Heart right ventricle (tissue), 16 donors: ENCODE data around the gene TNFRSF4. TPM values are rescaled to one million over a fixed set of nuclear protein-coding genes. Genes with fewer than 3 reads are reported as not detected.
A peak's percentile ranks its signal among the peaks of the same experiment; 100 is the strongest.

ENCODE experiments used
- ATAC-seq, 8 donors: fragments of 200-7000 bp; cut with Tn5 transposase; one replicate each; pipeline ENCODE4 v1.9.1; 2020; ENCODE audit warnings: mild to moderate bottlenecking in 8 of 8, moderate library complexity in 8 of 8, moderate number of reproducible peaks in 1 of 8
- DNase-seq, 2 donors: peaks; one replicate each; pipeline ENCODE4 v3.0.0-alpha.2; 2020
- H3K27ac ChIP-seq, 10 donors: fragments of 200-600 bp; sonication (generic) in 2 of 10; one replicate each; pipeline versions ENCODE4 v1.5.0 to v1.8.0; 2020 to 2022; ENCODE audit warnings: mild to moderate bottlenecking in 3 of 10
- H3K27me3 ChIP-seq, 7 donors: fragments of 200-600 bp; one replicate each; pipeline ENCODE4 v1.8.0; 2021 to 2022; ENCODE audit warnings: mild to moderate bottlenecking in 2 of 7
- H3K36me3 ChIP-seq, 9 donors: fragments of 200-600 bp; sonication (generic) in 1 of 9; one replicate each; pipeline versions ENCODE4 v1.5.0 to v1.8.0; 2020 to 2022; ENCODE audit warnings: mild to moderate bottlenecking in 2 of 9
- H3K4me1 ChIP-seq, 9 donors: fragments of 200-600 bp; sonication (generic) in 1 of 9; one replicate each; pipeline versions ENCODE4 v1.5.0 to v1.8.0; 2020 to 2022; ENCODE audit warnings: mild to moderate bottlenecking in 4 of 9
- H3K4me3 ChIP-seq, 10 donors: fragments of 200-600 bp; sonication (generic) in 2 of 10; one replicate each; pipeline versions ENCODE4 v1.5.0 to v1.8.0; 2020 to 2022; ENCODE audit warnings: mild to moderate bottlenecking in 7 of 10, moderate library complexity in 2 of 10
- H3K9me3 ChIP-seq, 11 donors: fragments of 200-600 bp in 10 of 11; sonication (generic) in 2 of 11; one replicate each; pipeline versions ENCODE4 v1.5.0 to v1.8.0; 2013 to 2022; ENCODE audit warnings: mild to moderate bottlenecking in 2 of 11, control low read depth in 1 of 11, moderate library complexity in 1 of 11
- CTCF ChIP-seq, 9 donors: fragments of 200-600 bp; sonication (generic) in 2 of 9; IDR thresholded peaks; one replicate each; pipeline versions ENCODE4 v1.5.0 to v1.8.0; 2021 to 2022; ENCODE audit warnings: antibody characterized with exemption in 9 of 9, mild to moderate bottlenecking in 5 of 9, moderate library complexity in 1 of 9
- WGBS, 2 donors: extraction: QIAGEN DNeasy Blood & Tissue Kit; methylation state at CpG; one replicate each; pipeline ENCODE4 v1.1.7; 2013; ENCODE audit warnings: inconsistent platforms in 1 of 2; 5-methylcytosine and 5-hydroxymethylcytosine counted together
- intact Hi-C, 10 donors: fragments of 100-400 bp; cut with DNase I; formaldehyde crosslinking; loops; one replicate each; pipeline versions ENCODE4 v1.11.1 to v1.14.2; 2022
- polyA plus RNA-seq, 2 donors: library from polyadenylated mRNA; stranded (reverse); fragments of 200-250 nt; gene quantifications; one replicate each; pipeline ENCODE4 v1.2.3, GENCODE V29; 2013
- total RNA-seq, 10 donors: library from RNA; stranded (reverse); fragmentation: NEBNext Ultra II Directional in 3 of 10; extraction: Animal tissue kit (Norgen Biotek cat#: 25700) in 3 of 10; gene quantifications; one replicate each; pipeline versions ENCODE4 v1.2.1 to v1.2.4, GENCODE V29; 2021 to 2023
- donor health status: Arrhythmogenic right ventricular cardiomyopathy.
- donor health status: ischemic (EF 13 %, LVEDD 7.1; RV severe dilation, severe dysfunction).
- donor health status: healthy with polysubstance abuse.
- donor health status: DM: no; HTN: yes; CAD: no.
- donor health status: DM: no; HTN: no; CAD: no.
- donor health status: ischemic (EF 25% LVEDD 6.9; RV normal size, moderate dysfunction).
- donor health status: ischemic (EF 25% LVEDD 5.7; RV mildly dilated, moderate dysfunction).
- donor health status: healthy.
- donor health status: DM: yes; HTN: yes; CAD: no.
- donor health status: Ischemic cardiomyopathy.
- donor health status: ischemic (EF 35%, LVEDD 5.7; RV mildly dilated, moderate dysfunction).
- donor health status: nonischemic (EF 11% LVEDD 7.7; RV severe dilation, severe dysfunction).
- donor health status: DM: yes; HTN: yes; CAD: no.
- donor health status: PGD.
- donor health status: ischemic (EF 29% LVEDD 5.4; RV normal size, mild dysfunction).
- donor health status: nonischemic (EF 23%, LVEDD 6.1; RV moderate dilation, normal function).

The TNFRSF4 gene
- total and polyA plus RNA-seq, 12 donors, result 0.52 to 24.8 (median 5.0) TPM

- Histone ChIP-seq H3K9me3 (no peaks in the 10 kb centered on the region), H3K4me3 (peak within 1 kb of the TSS; percentile 73 to 100 (median 96)), H3K27me3 (no peaks in the 10 kb centered on the region), H3K27ac (peak within 1 kb of the TSS; percentile 92 to 99 (median 96)), H3K4me1 (peaks cover 11 to 48% (median 30%) of the 10 kb centered on the region in 9 donors), H3K36me3 (peaks cover 0 to 38% (median 14%) of the 10 kb centered on the region in 9 donors)
- DNase-seq, result peak; percentile 97
- intact Hi-C loops, result loop anchor here in 4 of 10 donors (2.0 to 5.0 kb wide), 4 partner anchors 41 to 115 kb away; partner anchors contain the start of genes C1orf159 (in 1 of the 4) and UBE2J2 (in 1 of the 4)
- WGBS, 2 donors, result 0% methylated on average over 66 to 99 of the region's 99 CpGs
- no peak for TF ChIP-seq CTCF (IDR thresholded peaks at IDR 0.05)
- ATAC-seq, result peak; percentile 96 to 99 (median 98)
Measured at GRCh38 chr1:1231400-1232207, 17.7 kb upstream of the TNFRSF4 start, which contains the start of gene SDF4. Gene SDF4 (minus strand): TSS chr1:1232001. CDS start chr1:1228772, 3,229 bp downstream.

DNA sequence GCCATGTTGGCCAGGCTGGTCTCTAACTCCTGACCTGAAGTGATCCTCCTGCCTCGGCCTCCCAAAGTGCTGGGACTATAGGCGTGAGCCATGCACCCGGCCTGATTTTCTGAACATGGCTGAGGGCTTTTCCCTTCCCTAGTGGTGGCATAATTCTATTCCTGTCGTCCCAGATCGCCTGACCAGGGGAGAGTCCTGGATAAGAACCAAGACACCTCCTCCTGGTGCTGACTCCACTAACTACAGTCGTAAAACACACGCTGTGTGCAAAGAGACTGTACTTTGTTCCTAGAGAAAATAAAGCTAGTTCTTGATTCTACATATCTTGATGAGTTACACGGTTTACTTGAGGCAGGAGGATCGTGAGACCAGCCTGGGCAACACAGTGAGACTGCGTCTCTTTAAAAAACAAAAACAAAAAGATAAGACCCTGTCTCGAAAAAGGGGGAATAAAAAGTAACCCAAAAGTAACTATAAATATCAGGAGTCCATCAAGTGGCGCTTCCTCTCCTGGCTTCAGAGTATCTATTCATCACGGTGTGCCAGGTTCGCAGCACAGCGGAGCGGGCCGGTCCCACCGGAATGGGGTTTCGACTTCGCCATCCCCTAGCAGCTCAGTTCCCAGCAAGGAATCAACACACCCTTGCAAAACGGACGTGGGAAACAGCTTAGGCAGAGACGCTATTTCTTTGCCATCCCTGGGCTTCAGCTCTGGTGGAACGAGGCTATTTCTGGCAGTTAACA lies 16.9 kb upstream of the TNFRSF4 start:
- WGBS, 2 donors, result 12 to 13% methylated on average over 24 of the region's 24 CpGs
- H3K9me3 ChIP-seq, result no peaks in the 10 kb centered on the region
- peak overlapping the region; percentile 92 to 99 (median 96) for H3K27ac ChIP-seq
- H3K27me3 ChIP-seq, result no peaks in the 10 kb centered on the region
- ATAC-seq (peak in 2 of 8 donors; percentile 0 to 12), DNase-seq (no peak)
- peak in 4 of 9 donors; percentile 6 to 27 (median 22) for TF ChIP-seq CTCF (IDR thresholded peaks at IDR 0.05)
- H3K4me1 ChIP-seq, result peaks cover 11 to 53% (median 30%) of the 10 kb centered on the region in 9 donors
- H3K36me3 ChIP-seq, result peaks cover 0 to 46% (median 16%) of the 10 kb centered on the region in 9 donors
- intact Hi-C loops, result loop anchor here in 4 of 10 donors (2.0 to 5.0 kb wide), 4 partner anchors 41 to 114 kb away; partner anchors contain the start of genes C1orf159 (in 1 of the 4) and UBE2J2 (in 1 of the 4)
- H3K4me3 ChIP-seq, result peak overlapping the region; percentile 73 to 100 (median 96)

DNA sequence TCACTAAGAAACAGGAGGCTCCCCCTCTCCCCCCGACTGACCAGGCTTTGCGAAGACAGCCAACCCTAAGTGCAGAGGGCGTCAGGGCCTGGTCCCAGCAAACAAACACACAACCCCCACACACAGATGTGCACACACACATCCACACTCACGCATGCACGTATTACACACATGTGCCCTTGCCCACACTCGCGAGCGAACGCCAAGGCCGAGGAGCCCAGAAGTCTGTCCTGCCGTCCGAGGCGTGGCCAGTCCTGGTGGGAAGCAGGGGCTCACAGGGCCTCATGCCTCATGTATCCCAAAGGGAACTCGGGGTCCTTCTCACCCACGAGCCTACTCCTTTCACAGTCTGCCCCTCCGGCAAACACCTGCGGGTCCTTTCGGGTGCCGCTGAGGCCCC lies 15.8 kb upstream of the TNFRSF4 start:
- H3K27me3 ChIP-seq, result no peaks in the 10 kb centered on the region
- peaks cover 0 to 54% (median 17%) of the 10 kb centered on the region in 9 donors for H3K36me3 ChIP-seq
- WGBS, 2 donors, result 90% methylated on average over 19 of the region's 19 CpGs
- peak overlapping the region in 4 of 10 donors; percentile 13 to 95 (median 82) for H3K4me3 ChIP-seq
- intact Hi-C loops, result loop anchor here in 4 of 10 donors (2.0 to 5.0 kb wide), 4 partner anchors 43 to 113 kb away; partner anchors contain the start of genes C1orf159 (in 1 of the 4) and UBE2J2 (in 1 of the 4)
- H3K27ac ChIP-seq, result no peak overlapping the region
- no peaks in the 10 kb centered on the region for H3K9me3 ChIP-seq
- no peak for TF ChIP-seq CTCF (IDR thresholded peaks at IDR 0.05)
- DNase-seq (no peak), ATAC-seq (no peak)
- H3K4me1 ChIP-seq, result peaks cover 11 to 61% (median 35%) of the 10 kb centered on the region in 9 donors
